Vagina (tissue), 2 donors: Measurements from ENCODE around the gene DHCR7.

Experiments
- CTCF ChIP-seq, 3 experiments: fragments of 450-650 bp in 2 of 3; fragments of 200-600 bp in 1 of 3; sonication (generic) in 1 of 3; IDR thresholded peaks; one replicate each; pipeline ENCODE4 v1.5.1; 2017 to 2019; ENCODE audit warnings: antibody characterized with exemption in 3 of 3, mild to moderate bottlenecking in 2 of 3, moderate library complexity in 2 of 3
- POLR2A ChIP-seq, 2 donors: fragments of 450-650 bp; IDR thresholded peaks; one replicate each; pipeline ENCODE4 v1.6.1; 2017; ENCODE audit warnings: antibody characterized with exemption in 2 of 2, mild to moderate bottlenecking in 2 of 2, moderate library complexity in 2 of 2

- no peak for TF ChIP-seq CTCF (IDR thresholded peaks at IDR 0.05)
- no peak for TF ChIP-seq POLR2A (IDR thresholded peaks at IDR 0.05)
These were observed 8.6 kb upstream of the DHCR7 start for GRCh38 chr11:71456831-71457230.
